ENCODE measurements around the gene PDCD11.

The PDCD11 gene

GRCh38 chr10:103449208-103450144 is 53.0 kb downstream of the PDCD11 start:
- peaks cover 60% of the 10 kb centered on the region for H3K36me3 Mint-ChIP-seq (ENCODE audit: low read depth)
- no peaks in the 10 kb centered on the region for H3K27me3 Mint-ChIP-seq (ENCODE audit: low read depth)
- peak overlapping the region; percentile 94 for H3K4me3 Mint-ChIP-seq
- H3K9me3 Mint-ChIP-seq: no peaks in the 10 kb centered on the region
- peak overlapping the region; percentile 58 for H3K27ac Mint-ChIP-seq
- DNase-seq (ENCODE audit: low spot score): no peak
- H3K4me1 Mint-ChIP-seq (ENCODE audit: low read depth): peaks cover 54% of the 10 kb centered on the region

GRCh38 chr10:103450201-103450695 is 53.8 kb downstream of the PDCD11 start:
- H3K36me3 Mint-ChIP-seq (ENCODE audit: low read depth): peaks cover 55% of the 10 kb centered on the region
- DNase-seq (ENCODE audit: low spot score): no peak
- H3K27ac Mint-ChIP-seq: peak overlapping the region; percentile 67
- H3K27me3 Mint-ChIP-seq (ENCODE audit: low read depth): no peaks in the 10 kb centered on the region
- H3K9me3 Mint-ChIP-seq: no peaks in the 10 kb centered on the region
- peaks cover 54% of the 10 kb centered on the region for H3K4me1 Mint-ChIP-seq (ENCODE audit: low read depth)
- peak overlapping the region; percentile 94 for H3K4me3 Mint-ChIP-seq

DNA sequence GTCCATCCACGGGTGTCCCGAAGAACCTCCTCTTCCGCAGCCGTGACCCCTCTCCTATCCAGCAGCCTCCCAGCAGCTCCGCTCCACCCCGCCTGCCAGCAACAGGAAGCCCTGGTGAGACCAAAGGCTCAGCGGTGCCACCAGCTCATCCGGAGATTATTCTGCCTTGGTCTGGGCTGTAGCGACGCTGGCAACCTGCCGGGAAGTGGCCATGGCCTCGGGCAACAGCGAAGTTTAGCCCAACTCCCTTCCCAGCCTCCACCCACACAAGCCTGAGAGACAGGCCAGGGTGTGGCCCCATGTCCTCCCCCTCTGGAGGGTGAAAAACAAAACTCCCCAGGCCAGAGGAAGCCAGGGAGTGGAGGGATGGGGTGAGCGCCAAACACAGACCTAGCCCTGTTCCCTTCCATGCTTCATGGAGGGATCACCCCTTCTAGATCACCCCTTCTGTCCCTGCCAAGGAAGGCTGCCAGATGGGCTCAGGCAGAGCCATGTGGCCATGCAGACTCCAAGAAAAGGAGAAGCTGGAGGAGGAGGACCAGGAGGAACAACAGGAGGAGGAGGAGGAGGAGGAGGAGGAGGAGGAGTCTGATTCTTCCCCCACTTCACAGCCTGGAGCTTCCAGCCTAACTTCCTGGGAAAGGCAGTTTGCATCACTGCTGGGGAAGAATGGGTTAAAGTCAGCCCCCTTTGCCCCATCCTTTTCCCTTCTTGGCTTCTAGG is 54.8 kb downstream of the PDCD11 start:
- H3K27ac Mint-ChIP-seq: peak overlapping the region; percentile 86
- peak overlapping the region; percentile 94 for H3K4me3 Mint-ChIP-seq
- peak; percentile 41 for DNase-seq (ENCODE audit: low spot score)
- peaks cover 46% of the 10 kb centered on the region for H3K36me3 Mint-ChIP-seq (ENCODE audit: low read depth)
- H3K9me3 Mint-ChIP-seq: no peaks in the 10 kb centered on the region
- H3K4me1 Mint-ChIP-seq (ENCODE audit: low read depth): peaks cover 50% of the 10 kb centered on the region
- no peaks in the 10 kb centered on the region for H3K27me3 Mint-ChIP-seq (ENCODE audit: low read depth)

DNA sequence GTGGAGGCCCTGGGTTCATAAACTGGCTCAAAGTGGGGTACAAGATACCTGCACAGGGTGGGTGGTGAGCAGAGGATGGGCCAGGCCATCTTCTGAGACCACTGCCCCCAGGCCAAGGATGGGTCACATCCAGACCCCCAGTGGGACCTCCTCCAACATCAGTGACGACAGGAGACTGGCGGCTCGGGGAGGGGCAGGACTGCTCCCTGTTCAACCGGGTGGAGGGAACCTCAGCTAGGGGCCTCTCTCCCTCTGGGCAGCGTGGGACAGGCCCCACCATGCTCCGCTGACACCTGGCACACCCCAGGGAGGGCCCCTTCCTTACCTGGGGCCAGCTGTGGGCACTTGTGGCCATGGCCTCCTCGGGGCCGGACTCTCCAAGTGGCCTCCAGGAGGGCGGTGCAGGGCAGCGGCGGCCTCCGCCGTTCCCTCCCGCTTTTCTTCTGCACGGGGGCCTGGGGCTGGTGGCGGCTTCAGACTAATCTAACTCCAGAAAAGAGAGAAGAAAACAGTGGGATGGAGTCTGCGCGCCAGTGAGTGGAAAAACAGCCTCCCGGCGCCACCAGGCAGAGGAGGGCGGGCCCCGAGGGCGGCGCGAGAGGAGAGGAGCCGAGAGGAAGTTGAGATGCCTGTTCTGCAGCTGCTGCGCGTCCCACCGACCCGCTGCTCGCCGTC is 55.5 kb downstream of the PDCD11 start, which contains the start of gene CALHM2:
TSS of gene CALHM2 (minus strand) at position 540 of the 675 bp plus-strand sequence. CDS start 2,429 bp downstream, outside the sequence.
- peak; percentile 60 for DNase-seq (ENCODE audit: low spot score)
- H3K36me3 Mint-ChIP-seq (ENCODE audit: low read depth): peaks cover 41% of the 10 kb centered on the region
- H3K4me3 Mint-ChIP-seq: peak within 1 kb of the TSS; percentile 94
- H3K4me1 Mint-ChIP-seq (ENCODE audit: low read depth): peaks cover 45% of the 10 kb centered on the region
- no peaks in the 10 kb centered on the region for H3K9me3 Mint-ChIP-seq
- H3K27me3 Mint-ChIP-seq (ENCODE audit: low read depth): no peaks in the 10 kb centered on the region
- H3K27ac Mint-ChIP-seq: peak within 1 kb of the TSS; percentile 86

- no peaks in the 10 kb centered on the region for H3K9me3 Mint-ChIP-seq
- peak overlapping the region; percentile 57 for H3K27ac Mint-ChIP-seq
- peaks cover 41% of the 10 kb centered on the region for H3K4me1 Mint-ChIP-seq (ENCODE audit: low read depth)
- no peak for DNase-seq (ENCODE audit: low spot score)
- peak overlapping the region; percentile 94 for H3K4me3 Mint-ChIP-seq
- no peaks in the 10 kb centered on the region for H3K27me3 Mint-ChIP-seq (ENCODE audit: low read depth)
- peaks cover 34% of the 10 kb centered on the region for H3K36me3 Mint-ChIP-seq (ENCODE audit: low read depth)
Measured at GRCh38 chr10:103452506-103453230, 56.2 kb downstream of the PDCD11 start.

- H3K27ac Mint-ChIP-seq: no peak overlapping the region
- H3K4me1 Mint-ChIP-seq (ENCODE audit: low read depth): peaks cover 36% of the 10 kb centered on the region
- DNase-seq (ENCODE audit: low spot score): no peak
- H3K36me3 Mint-ChIP-seq (ENCODE audit: low read depth): peaks cover 24% of the 10 kb centered on the region
- no peaks in the 10 kb centered on the region for H3K27me3 Mint-ChIP-seq (ENCODE audit: low read depth)
- peak overlapping the region; percentile 64 for H3K4me3 Mint-ChIP-seq
- H3K9me3 Mint-ChIP-seq: no peaks in the 10 kb centered on the region
Measured at GRCh38 chr10:103454026-103454425, 57.6 kb downstream of the PDCD11 start.

DNA sequence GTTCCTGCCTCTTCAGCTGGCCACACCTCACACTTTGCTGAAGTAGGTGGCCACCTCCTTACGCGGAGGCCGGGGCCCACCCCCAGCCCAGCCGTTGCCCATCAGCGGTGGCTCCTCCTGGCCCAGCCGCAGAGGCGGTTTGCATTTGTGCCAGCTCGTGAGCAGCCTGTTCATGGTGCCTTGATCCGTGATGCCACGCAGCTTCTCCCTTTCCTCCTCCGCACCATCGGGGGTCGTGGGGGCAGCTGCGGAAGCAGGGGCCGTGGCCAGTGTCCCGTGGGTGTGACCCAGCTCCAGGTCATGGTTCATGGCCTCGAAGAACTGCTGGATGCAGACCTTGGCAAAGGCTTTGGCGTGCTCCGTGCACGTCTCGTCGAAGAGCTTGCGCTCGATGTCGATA is 58.8 kb downstream of the PDCD11 start:
- no peak for DNase-seq (ENCODE audit: low spot score)
- peaks cover 12% of the 10 kb centered on the region for H3K36me3 Mint-ChIP-seq (ENCODE audit: low read depth)
- no peak overlapping the region for H3K27ac Mint-ChIP-seq
- no peaks in the 10 kb centered on the region for H3K9me3 Mint-ChIP-seq
- H3K4me1 Mint-ChIP-seq (ENCODE audit: low read depth): peaks cover 33% of the 10 kb centered on the region
- H3K4me3 Mint-ChIP-seq: no peak overlapping the region
- H3K27me3 Mint-ChIP-seq (ENCODE audit: low read depth): no peaks in the 10 kb centered on the region

GRCh38 chr10:103456074-103456660 is 59.7 kb downstream of the PDCD11 start:
- Mint-ChIP-seq H3K9me3 (no peaks in the 10 kb centered on the region), H3K36me3 (ENCODE audit: low read depth) (peaks cover 3% of the 10 kb centered on the region), H3K27ac (peak overlapping the region; percentile 26), H3K27me3 (ENCODE audit: low read depth) (no peaks in the 10 kb centered on the region), H3K4me3 (no peak overlapping the region), H3K4me1 (ENCODE audit: low read depth) (peaks cover 26% of the 10 kb centered on the region)
- no peak for DNase-seq (ENCODE audit: low spot score)

DNA sequence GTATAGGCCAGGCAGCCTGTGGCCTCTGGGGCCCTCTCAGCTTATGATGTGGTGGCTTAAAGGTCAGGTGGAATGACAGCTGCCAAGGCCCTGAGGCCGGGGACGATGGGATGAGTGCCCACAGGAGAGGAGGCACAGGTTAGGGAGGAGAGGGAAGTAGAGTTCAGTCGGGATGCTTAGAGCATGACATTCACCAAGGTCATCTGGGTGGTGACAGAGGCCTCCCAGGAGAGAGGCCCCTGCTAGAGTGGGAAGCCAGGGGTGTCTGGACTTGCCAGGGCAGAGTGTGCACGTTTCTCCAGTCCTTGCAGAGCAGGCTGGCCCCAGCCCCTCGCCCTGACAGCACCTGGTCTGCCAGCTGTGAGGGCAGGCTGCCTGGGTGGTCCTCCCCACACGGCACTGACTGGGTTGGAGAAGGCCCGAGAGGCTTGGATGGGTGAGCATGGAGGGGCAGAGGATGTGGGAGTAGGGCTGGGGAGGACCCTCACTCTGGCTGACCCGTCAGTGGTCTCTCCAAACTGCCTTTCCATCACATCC is 60.8 kb downstream of the PDCD11 start:
- peak overlapping the region; percentile 60 for H3K27ac Mint-ChIP-seq
- no peak overlapping the region for H3K4me3 Mint-ChIP-seq

DNA sequence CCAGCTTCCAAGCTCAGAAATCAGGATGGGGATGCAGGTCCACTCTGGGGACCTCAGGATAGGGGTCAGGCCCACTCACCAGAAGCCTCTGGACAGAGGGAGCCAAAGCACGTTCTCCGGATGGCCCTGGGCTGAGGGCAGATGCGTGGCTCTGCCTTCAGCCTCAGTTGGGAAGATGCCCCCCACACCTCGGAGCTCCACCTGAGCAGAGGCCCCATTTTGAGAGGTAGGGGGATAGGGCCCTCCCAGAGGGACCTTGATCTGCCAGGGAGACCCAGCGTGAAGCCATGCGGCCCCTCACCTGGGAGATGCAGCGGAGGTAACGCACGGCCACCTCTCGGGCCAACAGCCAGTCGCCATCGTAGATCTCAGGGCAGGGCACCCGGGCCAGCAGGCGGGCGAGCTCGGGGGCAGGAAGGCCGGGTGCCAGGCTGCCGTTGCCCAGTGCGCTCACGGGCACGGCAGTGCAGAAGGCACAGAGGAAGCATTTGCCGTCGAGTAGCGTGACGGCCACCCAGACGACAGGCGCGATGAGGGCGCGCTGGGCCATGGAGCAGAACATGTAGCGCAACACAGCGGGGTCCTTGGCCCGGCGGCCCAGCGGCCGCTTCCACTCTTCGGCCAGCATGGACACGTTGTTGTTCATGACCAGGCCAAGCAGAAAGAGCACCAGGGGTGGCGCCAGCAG is 61.6 kb downstream of the PDCD11 start:
- Mint-ChIP-seq H3K36me3 (ENCODE audit: low read depth) (no peaks in the 10 kb centered on the region), H3K9me3 (no peaks in the 10 kb centered on the region), H3K27me3 (ENCODE audit: low read depth) (no peaks in the 10 kb centered on the region), H3K4me1 (ENCODE audit: low read depth) (peaks cover 20% of the 10 kb centered on the region), H3K4me3 (no peak overlapping the region), H3K27ac (no peak overlapping the region)
- DNase-seq (ENCODE audit: low spot score): no peak

More for the DNA sequence above, 60.8 kb downstream of the PDCD11 start:
- no peak for DNase-seq (ENCODE audit: low spot score)
- Mint-ChIP-seq H3K27me3 (ENCODE audit: low read depth) (no peaks in the 10 kb centered on the region), H3K9me3 (no peaks in the 10 kb centered on the region), H3K4me1 (ENCODE audit: low read depth) (peaks cover 24% of the 10 kb centered on the region), H3K36me3 (ENCODE audit: low read depth) (no peaks in the 10 kb centered on the region)

GRCh38 chr10:103458720-103459119 is 62.3 kb downstream of the PDCD11 start, which contains the start of gene CALHM1:
Gene CALHM1 (minus strand): TSS chr10:103458900. CDS start chr10:103458751, 149 bp downstream.
- no peaks in the 10 kb centered on the region for H3K9me3 Mint-ChIP-seq
- no peaks in the 10 kb centered on the region for H3K36me3 Mint-ChIP-seq (ENCODE audit: low read depth)
- peaks cover 18% of the 10 kb centered on the region for H3K4me1 Mint-ChIP-seq (ENCODE audit: low read depth)
- peak; percentile 16 for DNase-seq (ENCODE audit: low spot score)
- no peaks in the 10 kb centered on the region for H3K27me3 Mint-ChIP-seq (ENCODE audit: low read depth)
- peak within 1 kb of the TSS; percentile 32 for H3K4me3 Mint-ChIP-seq
- peak within 1 kb of the TSS; percentile 55 for H3K27ac Mint-ChIP-seq

GRCh38 chr10:103459615-103460014 is 63.2 kb downstream of the PDCD11 start:
- no peak overlapping the region for H3K27ac Mint-ChIP-seq
- H3K36me3 Mint-ChIP-seq (ENCODE audit: low read depth): no peaks in the 10 kb centered on the region
- no peak for DNase-seq (ENCODE audit: low spot score)
- H3K4me1 Mint-ChIP-seq (ENCODE audit: low read depth): peaks cover 16% of the 10 kb centered on the region
- peaks cover 5% of the 10 kb centered on the region for H3K27me3 Mint-ChIP-seq (ENCODE audit: low read depth)
- peak overlapping the region; percentile 28 for H3K4me3 Mint-ChIP-seq
- no peaks in the 10 kb centered on the region for H3K9me3 Mint-ChIP-seq
